ENCODE data around the gene TNS2.

DNA sequence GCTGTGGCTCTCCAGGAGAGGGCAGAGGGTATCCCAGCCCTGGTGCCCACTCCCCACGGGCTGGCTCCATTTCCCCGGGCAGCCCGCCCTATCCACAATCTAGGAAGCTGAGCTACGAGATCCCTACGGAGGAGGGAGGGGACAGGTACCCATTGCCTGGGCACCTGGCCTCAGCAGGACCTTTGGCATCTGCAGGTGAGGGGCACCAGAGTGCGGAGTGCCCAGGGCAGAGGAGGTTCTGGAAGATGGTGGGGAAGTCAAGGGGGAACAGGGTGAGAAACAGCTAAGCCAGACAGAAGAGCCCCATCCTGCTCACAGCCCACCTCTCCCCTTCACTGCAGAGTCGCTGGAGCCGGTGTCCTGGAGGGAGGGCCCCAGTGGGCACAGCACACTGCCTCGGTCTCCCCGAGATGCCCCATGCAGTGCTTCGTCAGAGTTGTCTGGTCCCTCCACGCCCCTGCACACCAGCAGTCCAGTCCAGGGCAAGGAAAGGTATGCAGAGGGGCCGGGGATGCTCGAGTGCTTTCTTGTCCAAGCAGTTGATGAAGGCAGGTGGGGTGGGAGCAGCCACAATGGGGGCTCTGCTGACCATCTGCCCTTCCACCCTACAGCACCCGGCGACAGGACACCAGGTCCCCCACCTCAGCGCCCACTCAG is 10.3 kb downstream of the TNS2 start:
- TF ChIP-seq POLR2A (IDR thresholded peaks at IDR 0.05): no peak
- no peak for TF ChIP-seq CTCF (IDR thresholded peaks at IDR 0.05)

Data from heart left ventricle (tissue), 13 donors.